Transverse colon (tissue), 4 donors: Measurements from ENCODE around the gene LRP5. TPM values are rescaled to one million over a fixed set of nuclear protein-coding genes. Genes with fewer than 3 reads are reported as not detected.

ENCODE experiments used
- DNase-seq: peaks from one replicate; pipeline ENCODE4 v3.0.0-alpha.2; 2019
- H3K27ac ChIP-seq, 4 donors: fragments of 200-600 bp; sonication (generic); 2 replicates each; pipeline ENCODE4 v1.5.1; 2016 to 2018; ENCODE audit warnings: inconsistent platforms in 4 of 4
- H3K27me3 ChIP-seq: fragments of 200-600 bp; sonication (generic); 2 replicates; pipeline ENCODE4 v1.5.1; 2017; ENCODE audit warnings: inconsistent platforms
- H3K36me3 ChIP-seq, 4 donors: fragments of 200-600 bp; sonication (generic); 2 replicates each; pipeline ENCODE4 v1.5.1; 2017 to 2019; ENCODE audit warnings: inconsistent platforms in 4 of 4
- H3K4me1 ChIP-seq, 4 donors: fragments of 200-600 bp; sonication (generic); 2 replicates each; pipeline ENCODE4 v1.5.1; 2017 to 2020; ENCODE audit warnings: inconsistent platforms in 4 of 4
- H3K4me3 ChIP-seq, 4 donors: fragments of 200-600 bp; sonication (generic); 1 replicate in 1 of 4; 2 replicates in 3 of 4; pipeline versions ENCODE4 v1.5.1 to v1.6.1; 2017 to 2019; ENCODE audit warnings: inconsistent platforms in 4 of 4
- H3K9me3 ChIP-seq, 2 donors: fragments of 200-600 bp; sonication (generic); 2 replicates each; pipeline ENCODE4 v1.5.1; 2017 to 2019; ENCODE audit warnings: inconsistent platforms in 2 of 2
- CTCF ChIP-seq, 5 experiments: fragments of 200-600 bp in 3 of 5; fragments of 450-650 bp in 2 of 5; sonication (generic) in 3 of 5; IDR thresholded peaks; 1 replicate in 2 of 5; 2 replicates in 3 of 5; pipeline ENCODE4 v1.5.1; 2016 to 2017; ENCODE audit warnings: antibody characterized with exemption in 5 of 5, inconsistent platforms in 3 of 5, mild to moderate bottlenecking in 2 of 5, moderate library complexity in 1 of 5
- EP300 ChIP-seq: sonication (generic); formaldehyde crosslinking; IDR thresholded peaks from one replicate; pipeline ENCODE4 v1.6.1; 2017; ENCODE audit warnings: antibody characterized with exemption, low read depth
- POLR2A ChIP-seq: fragments of 450-650 bp; IDR thresholded peaks from one replicate; pipeline ENCODE4 v1.6.1; 2016; ENCODE audit warnings: antibody characterized with exemption, mild to moderate bottlenecking, moderate library complexity
- POLR2AphosphoS5 ChIP-seq, 3 donors: sonication (generic); formaldehyde crosslinking; IDR thresholded peaks; one replicate each; pipeline ENCODE4 v1.6.1; 2016; ENCODE audit warnings: antibody characterized with exemption in 3 of 3
- WGBS, 2 donors: methylation state at CpG; one replicate each; pipeline ENCODE4 v1.1.5; 2018; ENCODE audit warnings: low coverage in 1 of 2; 5-methylcytosine and 5-hydroxymethylcytosine counted together
- in situ Hi-C, 4 donors: fragments of 200-750 bp; cut with MboI; loops; one replicate each; pipeline versions ENCODE4 v1.15.0 to v1.15.1; 2017; ENCODE audit warnings: low sequenced_read_pairs in 3 of 4, low pct_ligation_motif_present in 1 of 4, low pct_unique_long_range_greater_than_20kb in 1 of 4
- intact Hi-C: fragments of 100-400 bp; cut with DNase I; formaldehyde crosslinking; loops from one replicate; pipeline ENCODE4 v1.15.1; 2023; ENCODE audit warnings: low total_unique reads
- total RNA-seq, 4 donors: library from RNA; depleted of rRNA; stranded (reverse); fragments of >200 nt; gene quantifications; one replicate each; pipeline ENCODE4 v1.1.0, GENCODE V29; 2016

LRP5 gene
- total RNA-seq, 4 donors from 2014 or later, result 72.6 to 138 (median 82.3) TPM

GRCh38 chr11:68332186-68332585, 19.8 kb downstream of the LRP5 start:
- 91% methylated on average over 9 of the region's 9 CpGs; no CpG with 5 or more reads in 1 of the 2 donors for WGBS, 2 donors
- Histone ChIP-seq H3K4me3 (no peak overlapping the region), H3K4me1 (peaks cover 42 to 68% (median 50%) of the 10 kb centered on the region in 4 donors), H3K9me3 (no peaks in the 10 kb centered on the region), H3K27me3 (no peaks in the 10 kb centered on the region), H3K36me3 (no peaks in the 10 kb centered on the region), H3K27ac (peak overlapping the region in 1 of 4 donors; percentile 78)
- TF ChIP-seq EP300 (no peak), CTCF (IDR thresholded peaks at IDR 0.05) (no peak), POLR2AphosphoS5 (IDR thresholded peaks at IDR 0.05) (no peak), POLR2A (no peak)
- intact Hi-C loops (no loop called here), in situ Hi-C loops (no loop called here)
- no peak for DNase-seq

DNA sequence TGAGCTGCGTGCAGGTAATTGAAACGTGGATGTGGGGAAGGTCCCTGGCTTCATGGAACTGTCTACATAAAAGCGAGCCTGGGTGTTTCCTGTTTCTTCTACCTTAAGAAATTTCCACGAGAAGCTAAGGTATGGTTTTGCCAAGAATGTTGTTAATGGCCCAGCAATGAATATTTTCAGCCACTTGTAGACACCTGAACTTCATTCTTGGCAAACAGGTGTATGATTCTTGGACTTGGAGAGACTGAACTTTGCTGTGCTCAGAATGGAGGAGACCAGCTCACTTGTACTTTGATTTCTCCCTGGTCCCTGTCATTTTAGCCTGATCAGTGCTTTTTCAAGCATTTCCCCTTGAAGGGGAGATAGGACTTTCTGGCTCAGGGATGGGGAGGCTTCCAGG, 20.8 kb downstream of the LRP5 start:
- no peak for TF ChIP-seq EP300
- TF ChIP-seq POLR2AphosphoS5 (IDR thresholded peaks at IDR 0.05), result no peak
- no peak for TF ChIP-seq POLR2A
- TF ChIP-seq CTCF (IDR thresholded peaks at IDR 0.05), result no peak
- Histone ChIP-seq H3K4me1 (peaks cover 34 to 68% (median 49%) of the 10 kb centered on the region in 4 donors), H3K27ac (no peak overlapping the region), H3K27me3 (no peaks in the 10 kb centered on the region), H3K4me3 (no peak overlapping the region), H3K36me3 (no peaks in the 10 kb centered on the region), H3K9me3 (no peaks in the 10 kb centered on the region)
- in situ Hi-C loops (no loop called here), intact Hi-C loops (no loop called here)
- 57 to 70% methylated on average over 2 to 4 of the region's 4 CpGs for WGBS, 2 donors
- DNase-seq, result no peak

- Histone ChIP-seq H3K27ac (peak overlapping the region in 2 of 4 donors; percentile 72 to 74), H3K36me3 (no peaks in the 10 kb centered on the region), H3K9me3 (no peaks in the 10 kb centered on the region), H3K4me3 (no peak overlapping the region), H3K4me1 (peaks cover 26 to 57% (median 38%) of the 10 kb centered on the region in 4 donors), H3K27me3 (no peaks in the 10 kb centered on the region)
- intact Hi-C loops, result no loop called here
- in situ Hi-C loops, result no loop called here
- no peak for DNase-seq
- WGBS, 2 donors, result 87 to 92% methylated on average over 3 to 4 of the region's 4 CpGs
- TF ChIP-seq EP300, result no peak
- no peak for TF ChIP-seq CTCF (IDR thresholded peaks at IDR 0.05)
- no peak for TF ChIP-seq POLR2AphosphoS5 (IDR thresholded peaks at IDR 0.05)
- TF ChIP-seq POLR2A, result no peak
Measured at GRCh38 chr11:68334923-68335322, 22.5 kb downstream of the LRP5 start.

- Histone ChIP-seq H3K9me3 (no peaks in the 10 kb centered on the region), H3K4me3 (no peak overlapping the region), H3K27me3 (no peaks in the 10 kb centered on the region), H3K36me3 (no peaks in the 10 kb centered on the region), H3K27ac (peak overlapping the region; percentile 36 to 74 (median 68)), H3K4me1 (peaks cover 24 to 56% (median 32%) of the 10 kb centered on the region in 4 donors)
- no peak for DNase-seq
- intact Hi-C loops, result no loop called here
- in situ Hi-C loops, result no loop called here
- no peak for TF ChIP-seq CTCF (IDR thresholded peaks at IDR 0.05)
- peak in 2 of 3 donors; percentile 13 to 61 for TF ChIP-seq POLR2AphosphoS5 (IDR thresholded peaks at IDR 0.05)
- no peak for TF ChIP-seq POLR2A
- TF ChIP-seq EP300, result peak; percentile 36
- 64 to 80% methylated on average over 1 to 8 of the region's 8 CpGs for WGBS, 2 donors
Measured at GRCh38 chr11:68335683-68336082, 23.3 kb downstream of the LRP5 start.
